Smooth muscle cell (in vitro differentiated cells): ENCODE results near the gene EVI5. TPM values are rescaled to one million over a fixed set of nuclear protein-coding genes. Genes with fewer than 3 reads are reported as not detected.
A peak's percentile ranks its signal among the peaks of the same experiment; 100 is the strongest.

Experiments
- DNase-seq: peaks from one replicate; lab custom pipeline; 2025; ENCODE audit not compliant: unreplicated experiment; lab: John Stamatoyannopoulos, UW
- H2AFZ ChIP-seq: fragments of 200-600 bp; sonication (generic); 2 replicates; pipeline ENCODE4 v1.6.0; 2016; ENCODE audit warnings: antibody characterized with exemption, low read depth, mild to moderate bottlenecking
- H3F3A ChIP-seq: fragments of 200-600 bp; sonication (generic); 2 replicates; pipeline ENCODE4 v1.6.0; 2017; ENCODE audit warnings: antibody characterized with exemption, low read depth
- H3K27ac ChIP-seq: fragments of 200-600 bp; sonication (generic); 2 replicates; pipeline ENCODE4 v1.5.1; 2016; ENCODE audit warnings: low read depth, mild to moderate bottlenecking
- H3K27me3 ChIP-seq: fragments of 200-600 bp; sonication (generic); 2 replicates; pipeline ENCODE4 v1.6.1; 2016; ENCODE audit warnings: low read depth, mild to moderate bottlenecking
- H3K36me3 ChIP-seq: fragments of 200-600 bp; sonication (generic); 2 replicates; pipeline ENCODE4 v1.5.1; 2016; ENCODE audit warnings: low read depth
- H3K4me1 ChIP-seq: fragments of 200-600 bp; sonication (generic); 2 replicates; pipeline ENCODE4 v1.5.1; 2016; ENCODE audit warnings: low read depth
- H3K4me2 ChIP-seq: fragments of 200-600 bp; sonication (generic); 2 replicates; pipeline ENCODE4 v1.6.0; 2016; ENCODE audit warnings: mild to moderate bottlenecking
- H3K4me3 ChIP-seq: fragments of 200-600 bp; sonication (generic); 2 replicates; pipeline ENCODE4 v1.5.1; 2016; ENCODE audit warnings: mild to moderate bottlenecking
- H3K79me2 ChIP-seq: fragments of 200-600 bp; sonication (generic); 2 replicates; pipeline ENCODE4 v1.6.0; 2016; ENCODE audit warnings: low read depth, mild to moderate bottlenecking
- H3K9ac ChIP-seq: fragments of 200-600 bp; sonication (generic); 2 replicates; pipeline ENCODE4 v1.6.0; 2016; ENCODE audit warnings: low read depth
- H3K9me3 ChIP-seq: fragments of 200-600 bp; sonication (generic); replicated peaks from 2 replicates; pipeline ENCODE4 v1.5.1; 2016; ENCODE audit warnings: low read depth
- H4K20me1 ChIP-seq: fragments of 200-600 bp; sonication (generic); 2 replicates; pipeline ENCODE4 v1.6.0; 2016; ENCODE audit warnings: low read depth
- WGBS: methylation state at CpG from one replicate; pipeline ENCODE4 v1.1.7; 2016; ENCODE audit warnings: low lambda C conversion rate; 5-methylcytosine and 5-hydroxymethylcytosine counted together
- polyA plus RNA-seq: library from polyadenylated mRNA; unstranded; fragments of >200 nt; fragmentation: Nextera tagmentation; extraction: Ambion mirVana; gene quantifications from 2 replicates; pipeline ENCODE4 v1.2.1, GENCODE V29; 2016
- total RNA-seq: library from RNA; depleted of rRNA; stranded (reverse); fragments of >200 nt; gene quantifications from 2 replicates; pipeline ENCODE4 v1.2.3, GENCODE V29; 2014
- TF ChIP-seq, protein P1 (sequence below): fragments of 200-600 bp; sonication (generic); IDR thresholded peaks from 2 replicates; pipeline ENCODE4 v1.5.1; 2017; ENCODE audit warnings: borderline replicate concordance, mild to moderate bottlenecking, antibody characterized with exemption; ENCODE audit not compliant: insufficient read depth, poor library complexity, severe bottlenecking

The EVI5 gene
- total and polyA plus RNA-seq, 2 experiments from 2014 or later: 35.4 to 47.6 TPM

DNA sequence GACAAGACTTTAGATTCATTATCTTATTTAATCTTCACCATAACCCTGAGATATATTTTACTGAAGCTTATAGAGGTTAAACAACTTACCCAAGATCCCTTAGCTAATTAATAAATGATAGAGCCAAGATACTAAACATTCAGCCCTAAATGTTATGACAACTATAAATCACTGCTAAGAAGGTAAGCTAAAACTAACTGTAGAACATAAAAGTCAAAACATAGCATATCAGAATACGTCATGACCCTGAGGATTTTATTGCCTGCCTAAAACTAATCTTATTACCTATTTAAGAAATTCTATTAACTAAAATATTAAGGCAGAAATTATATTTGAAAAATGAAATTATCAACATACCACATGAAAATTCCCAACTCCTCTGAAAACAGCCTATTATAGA lies 22.6 kb downstream of the EVI5 start:
- Histone ChIP-seq H3K79me2 (peaks cover 100% of the 10 kb centered on the region), H3K27ac (no peak overlapping the region), H3K4me3 (no peak overlapping the region), H3K27me3 (no peaks in the 10 kb centered on the region), H3F3A (no peaks in the 10 kb centered on the region), H3K36me3 (no peaks in the 10 kb centered on the region), H3K9ac (no peak overlapping the region), H2AFZ (no peak overlapping the region), H3K9me3 (no peaks in the 10 kb centered on the region), H3K4me1 (no peaks in the 10 kb centered on the region), H3K4me2 (no peak overlapping the region), H4K20me1 (peaks cover 94% of the 10 kb centered on the region)
- DNase-seq: no peak
- TF ChIP-seq, protein P1, sequence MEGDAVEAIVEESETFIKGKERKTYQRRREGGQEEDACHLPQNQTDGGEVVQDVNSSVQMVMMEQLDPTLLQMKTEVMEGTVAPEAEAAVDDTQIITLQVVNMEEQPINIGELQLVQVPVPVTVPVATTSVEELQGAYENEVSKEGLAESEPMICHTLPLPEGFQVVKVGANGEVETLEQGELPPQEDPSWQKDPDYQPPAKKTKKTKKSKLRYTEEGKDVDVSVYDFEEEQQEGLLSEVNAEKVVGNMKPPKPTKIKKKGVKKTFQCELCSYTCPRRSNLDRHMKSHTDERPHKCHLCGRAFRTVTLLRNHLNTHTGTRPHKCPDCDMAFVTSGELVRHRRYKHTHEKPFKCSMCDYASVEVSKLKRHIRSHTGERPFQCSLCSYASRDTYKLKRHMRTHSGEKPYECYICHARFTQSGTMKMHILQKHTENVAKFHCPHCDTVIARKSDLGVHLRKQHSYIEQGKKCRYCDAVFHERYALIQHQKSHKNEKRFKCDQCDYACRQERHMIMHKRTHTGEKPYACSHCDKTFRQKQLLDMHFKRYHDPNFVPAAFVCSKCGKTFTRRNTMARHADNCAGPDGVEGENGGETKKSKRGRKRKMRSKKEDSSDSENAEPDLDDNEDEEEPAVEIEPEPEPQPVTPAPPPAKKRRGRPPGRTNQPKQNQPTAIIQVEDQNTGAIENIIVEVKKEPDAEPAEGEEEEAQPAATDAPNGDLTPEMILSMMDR: no peak
- WGBS: 86% methylated on average over 1 of the region's 1 CpG

DNA sequence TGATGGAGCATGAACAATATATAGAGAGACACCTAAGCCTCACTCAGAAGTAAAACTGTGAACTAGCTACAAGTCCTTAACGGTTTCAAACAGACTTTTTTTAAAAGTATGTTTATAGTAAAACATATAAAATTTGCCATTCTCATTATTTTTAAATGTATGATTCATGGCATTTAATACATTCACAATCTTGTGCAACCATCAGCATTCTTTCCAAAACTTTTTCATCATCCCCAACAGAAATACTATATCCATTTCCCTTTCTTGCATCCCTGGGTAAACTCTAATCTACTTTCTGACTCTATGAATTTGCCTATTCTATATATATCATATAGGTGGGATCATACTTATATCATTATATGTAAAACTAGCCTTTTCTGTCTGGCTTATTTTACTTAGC lies 25.5 kb downstream of the EVI5 start:
- no peak overlapping the region for H2AFZ ChIP-seq
- peaks cover 4% of the 10 kb centered on the region for H3F3A ChIP-seq
- H3K9me3 ChIP-seq: no peaks in the 10 kb centered on the region
- no peak for DNase-seq
- no peak overlapping the region for H3K4me2 ChIP-seq
- WGBS: 90% methylated on average over 1 of the region's 1 CpG
- H3K9ac ChIP-seq: no peak overlapping the region
- no peaks in the 10 kb centered on the region for H3K4me1 ChIP-seq
- TF ChIP-seq, protein P1: no peak
- no peaks in the 10 kb centered on the region for H3K36me3 ChIP-seq
- no peak overlapping the region for H3K27ac ChIP-seq
- no peaks in the 10 kb centered on the region for H3K27me3 ChIP-seq
- H4K20me1 ChIP-seq: peaks cover 84% of the 10 kb centered on the region
- H3K4me3 ChIP-seq: no peak overlapping the region
- H3K79me2 ChIP-seq: peaks cover 89% of the 10 kb centered on the region

DNA sequence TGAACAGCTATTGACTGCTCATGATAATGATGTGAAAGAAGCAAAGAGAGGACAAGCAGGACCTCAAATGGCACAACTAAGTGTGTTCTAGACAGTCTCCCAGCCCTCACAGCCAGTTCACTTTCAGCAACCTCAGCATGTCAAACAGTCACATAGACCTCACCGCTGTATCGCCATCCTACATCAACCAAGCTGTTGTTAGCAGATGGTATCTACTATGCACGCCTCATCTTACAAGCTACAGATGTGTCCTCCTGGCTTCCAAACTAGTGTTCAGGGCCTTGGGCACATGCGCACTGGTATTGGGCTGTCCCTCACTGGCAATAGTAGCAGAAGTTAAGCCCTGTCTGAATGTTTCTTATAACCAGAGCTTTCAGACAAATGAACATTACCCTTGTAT lies 28.4 kb downstream of the EVI5 start:
- peaks cover 18% of the 10 kb centered on the region for H3F3A ChIP-seq
- H3K4me1 ChIP-seq: peaks cover 11% of the 10 kb centered on the region
- no peak overlapping the region for H2AFZ ChIP-seq
- WGBS: 99% methylated on average over 4 of the region's 4 CpGs
- H3K27ac ChIP-seq: peak overlapping the region; percentile 12
- H3K4me3 ChIP-seq: no peak overlapping the region
- H3K36me3 ChIP-seq: no peaks in the 10 kb centered on the region
- no peaks in the 10 kb centered on the region for H3K27me3 ChIP-seq
- peaks cover 82% of the 10 kb centered on the region for H4K20me1 ChIP-seq
- H3K79me2 ChIP-seq: peaks cover 78% of the 10 kb centered on the region
- H3K9me3 ChIP-seq: no peaks in the 10 kb centered on the region
- DNase-seq: no peak
- H3K9ac ChIP-seq: no peak overlapping the region
- TF ChIP-seq, protein P1: no peak
- no peak overlapping the region for H3K4me2 ChIP-seq
